Activated CD8-positive, alpha-beta T cell treated with anti-CD3 and anti-CD28 coated beads for 36 hours (primary cell): ENCODE results near the gene MAP3K3. TPM values are rescaled to one million over a fixed set of nuclear protein-coding genes. Genes with fewer than 3 reads are reported as not detected.

ENCODE experiments used
- ATAC-seq: fragments of 200-7000 bp; cut with Tn5 transposase; one replicate; pipeline ENCODE4 v1.10.0; 2021; ENCODE audit warnings: mild to moderate bottlenecking, moderate library complexity
- CTCF ChIA-PET: fragments of 350-600 bp; sonication (Branson Sonifier 250); formaldehyde crosslinking; loops from one replicate; lab custom pipeline; 2021; ENCODE audit warnings: antibody characterized with exemption; lab: Charles Lee
- POLR2A ChIA-PET: fragments of 350-600 bp; sonication (Branson Sonifier 250); formaldehyde crosslinking; loops from one replicate; lab custom pipeline; 2021; ENCODE audit warnings: antibody characterized with exemption; lab: Charles Lee
- DNase-seq: peaks from one replicate; pipeline ENCODE4 v3.0.0-alpha.2; 2020
- H3K27ac Mint-ChIP-seq: one replicate; pipeline ENCODE4 v1.8.0; 2021; ENCODE audit warnings: mild to moderate bottlenecking, mixed read lengths
- H3K27me3 Mint-ChIP-seq: one replicate; pipeline ENCODE4 v1.8.0; 2021; ENCODE audit warnings: mixed read lengths
- H3K36me3 Mint-ChIP-seq: one replicate; pipeline ENCODE4 v1.8.0; 2021; ENCODE audit warnings: low read depth, mixed read lengths
- H3K4me1 Mint-ChIP-seq: one replicate; pipeline ENCODE4 v1.8.0; 2021; ENCODE audit warnings: low read depth, mixed read lengths
- H3K4me3 Mint-ChIP-seq: one replicate; pipeline ENCODE4 v1.8.0; 2021; ENCODE audit warnings: mild to moderate bottlenecking, moderate library complexity, mixed read lengths
- H3K9me3 Mint-ChIP-seq: one replicate; pipeline ENCODE4 v1.8.0; 2021; ENCODE audit warnings: mixed read lengths
- CTCF ChIP-seq: fragments of 200-600 bp; IDR thresholded peaks from one replicate; pipeline ENCODE4 v1.8.0; 2022; ENCODE audit warnings: antibody characterized with exemption, mild to moderate bottlenecking
- intact Hi-C: fragments of 100-400 bp; cut with micrococcal nuclease; formaldehyde crosslinking; loops from one replicate; pipeline ENCODE4 v1.10.0; 2022
- total RNA-seq, 2 experiments: library from RNA; stranded (reverse); gene quantifications; one replicate each; pipeline ENCODE4 v1.2.3, GENCODE V29; 2021

The MAP3K3 gene
- total RNA-seq, 2 experiments from 2014 or later = 20.6 to 22.5 TPM

GRCh38 chr17:63645775-63646487 is 23.7 kb downstream of the MAP3K3 start:
- intact Hi-C loops = no loop called here
- DNase-seq = no peak
- peaks cover 16% of the 10 kb centered on the region for H3K4me1 Mint-ChIP-seq
- H3K27me3 Mint-ChIP-seq = no peaks in the 10 kb centered on the region
- ATAC-seq = no peak
- CTCF ChIA-PET = no interaction called here
- peaks cover 10% of the 10 kb centered on the region for H3K36me3 Mint-ChIP-seq
- no peak for TF ChIP-seq CTCF
- no peaks in the 10 kb centered on the region for H3K9me3 Mint-ChIP-seq
- H3K27ac Mint-ChIP-seq = no peak overlapping the region
- H3K4me3 Mint-ChIP-seq = no peak overlapping the region
- POLR2A ChIA-PET = interaction anchor here (1.6 kb wide), 1 partner anchor 31 kb away, joined by 3 read pairs; no protein-coding TSS in a partner anchor

DNA sequence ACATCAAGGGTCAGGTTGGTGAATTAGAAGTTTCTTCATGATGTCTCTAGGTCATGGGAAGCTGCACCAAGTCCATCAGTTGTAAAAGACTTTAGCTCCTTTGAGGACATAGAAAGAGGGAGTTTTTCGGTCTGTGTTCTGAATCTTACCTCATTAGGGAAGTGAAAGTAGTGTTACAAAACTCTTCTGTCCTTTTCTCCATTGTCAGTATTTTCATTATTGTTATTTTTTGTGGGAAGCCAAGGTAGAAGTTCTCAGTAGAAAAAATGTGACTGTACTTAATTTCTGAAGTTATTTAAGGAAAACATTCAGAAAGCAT is 24.2 kb downstream of the MAP3K3 start:
- TF ChIP-seq CTCF = no peak
- peaks cover 10% of the 10 kb centered on the region for H3K36me3 Mint-ChIP-seq
- H3K4me3 Mint-ChIP-seq = no peak overlapping the region
- H3K4me1 Mint-ChIP-seq = peaks cover 16% of the 10 kb centered on the region
- intact Hi-C loops = no loop called here
- H3K9me3 Mint-ChIP-seq = no peaks in the 10 kb centered on the region
- ChIA-PET POLR2A (interaction anchor here (1.6 kb wide), 1 partner anchor 30 kb away, joined by 3 read pairs; no protein-coding TSS in a partner anchor), CTCF (no interaction called here)
- DNase-seq (no peak), ATAC-seq (no peak)
- no peaks in the 10 kb centered on the region for H3K27me3 Mint-ChIP-seq
- H3K27ac Mint-ChIP-seq = no peak overlapping the region

- POLR2A ChIA-PET = interaction anchor here (1.6 kb wide), 1 partner anchor 29 kb away, joined by 3 read pairs; no protein-coding TSS in a partner anchor
- ATAC-seq (no peak), DNase-seq (no peak)
- Mint-ChIP-seq H3K27ac (no peak overlapping the region), H3K4me3 (no peak overlapping the region), H3K9me3 (no peaks in the 10 kb centered on the region), H3K4me1 (peaks cover 13% of the 10 kb centered on the region), H3K36me3 (peaks cover 10% of the 10 kb centered on the region), H3K27me3 (no peaks in the 10 kb centered on the region)
- intact Hi-C loops = no loop called here
- CTCF ChIA-PET = no interaction called here
- no peak for TF ChIP-seq CTCF
Observed at GRCh38 chr17:63647065-63647725, 25.0 kb downstream of the MAP3K3 start.

DNA sequence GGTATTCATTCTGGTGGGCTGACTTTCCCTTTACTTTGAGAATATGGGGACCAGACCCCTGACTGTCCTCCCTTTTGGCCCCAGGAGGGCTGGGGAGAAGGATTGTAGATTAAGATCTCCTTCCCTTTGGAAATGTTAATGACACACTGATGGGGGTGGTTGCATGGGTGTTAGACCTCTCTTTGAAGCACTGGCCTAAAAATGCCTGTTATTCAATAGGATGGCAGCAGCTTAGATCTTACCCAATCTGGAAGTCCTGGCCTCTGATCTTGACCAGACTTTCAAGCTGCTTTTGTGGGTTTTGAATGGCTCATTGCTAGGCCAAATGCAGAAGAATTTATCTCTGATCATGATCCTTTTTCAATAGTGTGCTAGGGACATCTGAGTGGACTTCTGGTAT is 25.7 kb downstream of the MAP3K3 start:
- peaks cover 10% of the 10 kb centered on the region for H3K36me3 Mint-ChIP-seq
- no peak overlapping the region for H3K27ac Mint-ChIP-seq
- CTCF ChIA-PET = no interaction called here
- POLR2A ChIA-PET = interaction anchor here (1.8 kb wide), 1 partner anchor 13 kb away, joined by 4 read pairs; no protein-coding TSS in a partner anchor
- no peak for ATAC-seq
- no peaks in the 10 kb centered on the region for H3K27me3 Mint-ChIP-seq
- no peaks in the 10 kb centered on the region for H3K9me3 Mint-ChIP-seq
- intact Hi-C loops = no loop called here
- H3K4me3 Mint-ChIP-seq = no peak overlapping the region
- peaks cover 13% of the 10 kb centered on the region for H3K4me1 Mint-ChIP-seq
- TF ChIP-seq CTCF = no peak
- DNase-seq = no peak

DNA sequence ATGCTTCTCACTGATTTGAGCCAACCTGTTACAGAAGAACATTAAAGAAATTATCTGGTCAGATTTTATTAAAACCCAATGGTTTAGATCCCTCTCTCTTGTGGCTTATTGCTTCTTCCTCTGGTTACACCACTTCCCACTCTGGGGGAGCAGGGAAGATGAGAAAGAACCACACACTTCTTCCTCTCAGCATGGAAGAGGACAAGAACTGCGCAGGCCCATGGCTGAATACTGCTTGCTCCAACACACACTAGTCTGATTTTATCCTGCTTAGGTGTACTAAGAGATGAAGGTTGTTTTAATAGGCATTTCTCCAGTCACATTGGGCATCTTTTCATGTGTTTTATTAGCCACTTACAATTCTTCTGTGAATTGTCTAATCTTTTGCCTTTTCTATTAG is 27.6 kb downstream of the MAP3K3 start:
- Mint-ChIP-seq H3K4me3 (no peak overlapping the region), H3K9me3 (no peaks in the 10 kb centered on the region), H3K36me3 (peaks cover 10% of the 10 kb centered on the region), H3K27me3 (no peaks in the 10 kb centered on the region), H3K27ac (no peak overlapping the region), H3K4me1 (peaks cover 13% of the 10 kb centered on the region)
- intact Hi-C loops = no loop called here
- DNase-seq (no peak), ATAC-seq (no peak)
- POLR2A ChIA-PET = interaction anchor here (1.8 kb wide), 1 partner anchor 11 kb away, joined by 4 read pairs; no protein-coding TSS in a partner anchor
- TF ChIP-seq CTCF = no peak
- CTCF ChIA-PET = no interaction called here
